A549 (cell line): ENCODE results near the gene THTPA. TPM values are rescaled to one million over a fixed set of nuclear protein-coding genes. Genes with fewer than 3 reads are reported as not detected.
A peak's percentile ranks its signal among the peaks of the same experiment; 100 is the strongest.

Experiments
- ATAC-seq, 2 experiments: fragments of 200-7000 bp in 1 of 2; fragments of >200 bp in 1 of 2; cut with Nextera tagmentation in 1 of 2; cut with Tn5 transposase in 1 of 2; 3 replicates each; pipeline versions ENCODE4 v1.8.0 to v1.9.1; 2018 to 2020; ENCODE audit warnings: mild to moderate bottlenecking in 1 of 2, moderate library complexity in 1 of 2
- CTCF ChIA-PET: fragments of 300-600 bp; sonication (Branson Sonifier 250); formaldehyde crosslinking; extraction: SDS; loops from one replicate; lab custom pipeline; 2021; ENCODE audit warnings: antibody characterized with exemption, inconsistent platforms; lab: Yijun Ruan, JAX
- POLR2A ChIA-PET: fragments of 350-600 bp; formaldehyde crosslinking; extraction: SDS; loops from one replicate; lab custom pipeline; 2021; ENCODE audit warnings: antibody characterized with exemption, inconsistent platforms; lab: Yijun Ruan, JAX
- DNase-seq, 2 experiments: peaks; one replicate each; pipeline versions ENCODE4 v3.0.0 to v3.0.0-alpha.2; 2011 to 2016; ENCODE audit warnings: low read depth in 1 of 2, low spot score in 1 of 2
- FAIRE-seq: peaks from 2 replicates; lab custom pipeline; 2011; peaks lifted over from hg19 to GRCh38; lab: Jason Lieb, UNC
- H3K27ac ChIP-seq, 2 experiments: fragments of >200 bp; sonication (Bioruptor Twin); formaldehyde crosslinking; 3 replicates each; pipeline ENCODE4 v1.5.1; 2016 to 2017
- H3K4me1 ChIP-seq: fragments of >200 bp; sonication (Bioruptor Twin); formaldehyde crosslinking; 3 replicates; pipeline ENCODE4 v1.6.1; 2016
- H3K4me2 ChIP-seq: fragments of >200 bp; sonication (Bioruptor Twin); formaldehyde crosslinking; 3 replicates; pipeline ENCODE4 v1.6.1; 2016
- H3K4me3 ChIP-seq: fragments of >200 bp; sonication (Bioruptor Twin); formaldehyde crosslinking; 3 replicates; pipeline ENCODE4 v1.5.1; 2016
- H3K9me3 ChIP-seq: fragments of >200 bp; sonication (Bioruptor Twin); formaldehyde crosslinking; 3 replicates; pipeline ENCODE4 v1.6.1; 2016
- BHLHE40 ChIP-seq: IDR thresholded peaks from 2 replicates; pipeline ENCODE4 v1.6.1; 2012; ENCODE audit warnings: low read depth, low read length, inconsistent platforms
- CBX8 ChIP-seq: fragments of 200-600 bp; sonication (generic); IDR thresholded peaks from 2 replicates; pipeline ENCODE4 v1.6.1; 2016
- CHD2 ChIP-seq: fragments of 150-350 bp; IDR thresholded peaks from 2 replicates; pipeline ENCODE4 v1.6.1; 2014; ENCODE audit warnings: low read length; ENCODE audit not compliant: partially characterized antibody
- EHF ChIP-seq: fragments of 250-450 bp; sonication (Bioruptor Pico); IDR thresholded peaks from 2 replicates; pipeline ENCODE4 v1.5.0; 2020; ENCODE audit warnings: mild to moderate bottlenecking
- EHMT2 ChIP-seq: fragments of 200-600 bp; sonication (generic); IDR thresholded peaks from 2 replicates; pipeline ENCODE4 v1.6.1; 2016; ENCODE audit warnings: antibody characterized with exemption, low read depth, mild to moderate bottlenecking, moderate library complexity
- ESRRA ChIP-seq: fragments of 150-350 bp; IDR thresholded peaks from 2 replicates; pipeline ENCODE4 v1.6.1; 2014; ENCODE audit warnings: mild to moderate bottlenecking, low read length, borderline replicate concordance
- FOXS1 ChIP-seq: fragments of 250-450 bp; sonication (Bioruptor Pico); IDR thresholded peaks from 2 replicates; pipeline ENCODE4 v1.5.0; 2020; ENCODE audit warnings: mild to moderate bottlenecking, moderate library complexity
- GATA3 ChIP-seq: IDR thresholded peaks from 2 replicates; pipeline ENCODE4 v1.6.1; 2012; ENCODE audit warnings: borderline replicate concordance
- HEYL ChIP-seq: fragments of 250-450 bp; sonication (Bioruptor Pico); IDR thresholded peaks from 2 replicates; pipeline ENCODE4 v1.8.0; 2021; ENCODE audit warnings: mild to moderate bottlenecking, moderate library complexity
- HOXB13 ChIP-seq: fragments of 250-450 bp; sonication (Bioruptor Pico); IDR thresholded peaks from 2 replicates; pipeline ENCODE4 v1.5.0; 2020; ENCODE audit warnings: low read depth, mild to moderate bottlenecking, moderate library complexity
- HOXB5 ChIP-seq: fragments of 250-450 bp; sonication (Bioruptor Pico); IDR thresholded peaks from 2 replicates; pipeline ENCODE4 v1.5.0; 2020; ENCODE audit warnings: mild to moderate bottlenecking, moderate library complexity
- KDM1A ChIP-seq: fragments of 200-600 bp; sonication (generic); IDR thresholded peaks from 2 replicates; pipeline ENCODE4 v1.6.1; 2016; ENCODE audit warnings: low read depth, mild to moderate bottlenecking
- MAFK ChIP-seq: fragments of 450-650 bp; IDR thresholded peaks from 2 replicates; pipeline ENCODE4 v1.6.1; 2014; ENCODE audit not compliant: partially characterized antibody
- MAZ ChIP-seq: fragments of 150-350 bp; IDR thresholded peaks from 2 replicates; pipeline ENCODE4 v1.6.1; 2014; ENCODE audit warnings: antibody characterized with exemption, low read depth, low read length, borderline replicate concordance
- PHF8 ChIP-seq: fragments of 200-600 bp; sonication (generic); IDR thresholded peaks from 2 replicates; pipeline ENCODE4 v1.6.1; 2016; ENCODE audit warnings: low read depth, mild to moderate bottlenecking, antibody characterized with exemption, moderate library complexity, borderline replicate concordance
- POLR2AphosphoS2 ChIP-seq: conservative IDR thresholded peaks from 2 replicates; pipeline ENCODE4 v1.6.1; 2012; ENCODE audit warnings: low read length, improper control_type of control experiment, inconsistent platforms
- RAD21 ChIP-seq, 2 experiments: fragments of >200 bp in 1 of 2; sonication (Bioruptor Twin) in 1 of 2; formaldehyde crosslinking in 1 of 2; IDR thresholded peaks in 1 of 2; conservative IDR thresholded peaks in 1 of 2; 2 replicates in 1 of 2; 3 replicates in 1 of 2; pipeline ENCODE4 v1.6.1; 2012 to 2018; ENCODE audit warnings: inconsistent platforms in 1 of 2
- RARB ChIP-seq: fragments of 250-450 bp; sonication (Bioruptor Pico); IDR thresholded peaks from 2 replicates; pipeline ENCODE4 v1.8.0; 2021; ENCODE audit warnings: mild to moderate bottlenecking, moderate library complexity
- TP53 ChIP-seq: fragments of 250-450 bp; sonication (Bioruptor Pico); IDR thresholded peaks from 2 replicates; pipeline ENCODE4 v1.5.0; 2021; ENCODE audit warnings: mild to moderate bottlenecking, moderate library complexity
- WGBS: methylation state at CpG from one replicate; pipeline ENCODE4 v1.1.6; 2017; ENCODE audit errors: missing lambda C conversion rate; 5-methylcytosine and 5-hydroxymethylcytosine counted together
- polyA plus RNA-seq, 4 experiments: library from polyadenylated mRNA; depleted of rRNA in 3 of 4; stranded (reverse); fragments of >200 nt; fragmentation: RNase III in 1 of 4; extraction: RNeasy Plus Mini Kit Qiagen cat#74134 plus additional on column Dnase treatment in 1 of 4; gene quantifications; 2 replicates in 3 of 4; 3 replicates in 1 of 4; pipeline ENCODE4 v1.2.3, GENCODE V29; 2011 to 2017
- TF ChIP-seq, protein P1 (sequence below): fragments of 250-450 bp; sonication (Bioruptor Pico); IDR thresholded peaks from 2 replicates; pipeline ENCODE4 v1.5.0; 2020; ENCODE audit warnings: low read depth, mild to moderate bottlenecking, moderate library complexity
- TF ChIP-seq, protein P2 (sequence below): fragments of >200 bp; sonication (Bioruptor Twin); formaldehyde crosslinking; IDR thresholded peaks from 3 replicates; pipeline ENCODE4 v1.6.1; 2016
- TF ChIP-seq, protein P3 (sequence below): fragments of 250-450 bp; sonication (Bioruptor Pico); IDR thresholded peaks from 2 replicates; pipeline ENCODE4 v1.5.0; 2021; ENCODE audit warnings: mild to moderate bottlenecking, moderate library complexity, borderline replicate concordance
- TF ChIP-seq, protein P4 (sequence below): IDR thresholded peaks from 2 replicates; pipeline ENCODE4 v1.6.1; 2012
- TF ChIP-seq, protein P5 (sequence below): fragments of 150-350 bp; IDR thresholded peaks from 2 replicates; pipeline ENCODE4 v1.6.1; 2014; ENCODE audit warnings: low read depth, mild to moderate bottlenecking, low read length

THTPA gene
- polyA plus RNA-seq, 2 of the 4 experiments (the other 2 are of a cell fraction): 8.1 to 23.9 TPM

DNA sequence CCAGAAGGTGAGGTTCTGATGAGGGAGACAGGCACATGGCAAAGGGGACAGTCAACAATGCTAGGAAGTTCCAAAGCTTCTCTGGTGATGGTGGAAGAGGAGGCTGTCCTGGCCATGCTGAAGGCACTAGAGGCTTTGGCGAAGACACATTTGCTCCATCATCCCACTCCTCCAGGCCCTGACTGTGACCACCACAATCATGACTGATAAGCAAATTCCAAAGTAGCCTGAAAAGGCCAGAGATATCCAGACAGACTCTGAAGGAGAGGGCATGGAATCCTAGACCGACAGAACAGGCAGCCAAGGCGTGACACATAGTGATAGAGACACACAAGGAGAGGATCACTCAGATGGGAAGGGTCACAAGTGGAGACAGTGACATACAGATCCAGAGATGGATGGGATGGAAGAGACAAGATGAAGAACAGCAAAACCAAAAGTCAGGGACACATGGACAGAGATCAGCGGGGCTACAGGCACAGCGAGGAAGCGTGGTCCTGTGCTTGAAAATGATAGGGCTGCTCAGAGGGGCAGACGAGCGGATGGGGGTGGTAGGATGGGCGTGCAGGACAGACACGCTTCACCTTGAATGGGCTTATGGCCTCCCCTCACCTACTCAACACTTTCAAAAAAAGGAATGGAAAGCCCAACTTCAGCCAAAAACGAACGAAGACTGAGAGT is 5.8 kb upstream of the THTPA start:
- CTCF ChIA-PET: interaction anchor here (2.8 to 2.9 kb wide), 3 partner anchors 10 to 72 kb away, joined by 10 to 31 read pairs (median 18); no protein-coding TSS in a partner anchor
- no peak for ATAC-seq

DNA sequence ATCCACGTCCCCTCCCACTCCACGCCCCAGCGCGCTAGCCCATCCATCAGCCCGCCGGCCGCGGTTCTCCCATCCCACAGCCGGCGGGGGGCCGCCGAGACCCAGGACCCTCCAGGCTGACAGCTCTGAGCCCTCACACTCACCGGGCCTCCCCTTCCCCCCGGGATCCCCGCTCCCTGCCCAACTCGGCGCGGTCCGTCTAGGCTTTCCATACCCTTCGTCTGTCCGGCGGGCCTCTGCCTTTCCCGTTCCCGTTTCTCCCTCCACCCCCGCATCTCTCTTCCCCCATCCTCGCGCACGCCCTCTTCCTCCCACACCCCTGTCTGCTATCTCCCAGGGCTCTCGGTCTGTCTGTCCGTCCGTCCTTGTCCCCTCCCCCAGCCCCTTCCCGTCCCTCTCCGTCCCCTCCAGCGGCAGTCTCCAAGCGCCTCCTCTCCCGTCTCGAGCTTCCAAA is 5.2 kb upstream of the THTPA start:
- peaks cover 9% of the 10 kb centered on the region; the same call in 2 of the 3 replicates for H3K4me1 ChIP-seq
- ChIA-PET CTCF (interaction anchor here (0.9 to 2.0 kb wide), 4 partner anchors 9 to 16 kb away, joined by 4 to 10 read pairs (median 5); no protein-coding TSS in a partner anchor), POLR2A (no interaction called here)
- 0 out of 2 replicates have a peak, but pooled peaks have one; percentile 4 for TF ChIP-seq PHF8
- no peak for TF ChIP-seq HEYL (CRISPR knock-in tag)
- H3K4me2 ChIP-seq: peak overlapping the region; percentile 80
- peak overlapping the region; percentile 73 for H3K4me3 ChIP-seq
- DNase-seq (peak in 1 of 2 experiments; percentile 27), FAIRE-seq (no peak), ATAC-seq (peak; percentile 25 to 26; a peak in 4 of 6 replicates)
- H3K9me3 ChIP-seq: no peaks in the 10 kb centered on the region
- WGBS: 14% methylated on average over 33 of the region's 37 CpGs
- H3K27ac ChIP-seq: peak overlapping the region; percentile 77 to 88

More for the DNA sequence above, 5.8 kb upstream of the THTPA start:
- FAIRE-seq (no peak), DNase-seq (no peak)
- Histone ChIP-seq H3K4me3 (peak overlapping the region; percentile 73), H3K9me3 (no peaks in the 10 kb centered on the region), H3K4me1 (peaks cover 8% of the 10 kb centered on the region; the same call in 2 of the 3 replicates), H3K27ac (peak overlapping the region; percentile 77 to 88; a peak in 5 of 6 replicates), H3K4me2 (peak overlapping the region; percentile 80)
- WGBS: 85% methylated on average over 12 of the region's 12 CpGs
- POLR2A ChIA-PET: no interaction called here
- TF ChIP-seq, protein P1, sequence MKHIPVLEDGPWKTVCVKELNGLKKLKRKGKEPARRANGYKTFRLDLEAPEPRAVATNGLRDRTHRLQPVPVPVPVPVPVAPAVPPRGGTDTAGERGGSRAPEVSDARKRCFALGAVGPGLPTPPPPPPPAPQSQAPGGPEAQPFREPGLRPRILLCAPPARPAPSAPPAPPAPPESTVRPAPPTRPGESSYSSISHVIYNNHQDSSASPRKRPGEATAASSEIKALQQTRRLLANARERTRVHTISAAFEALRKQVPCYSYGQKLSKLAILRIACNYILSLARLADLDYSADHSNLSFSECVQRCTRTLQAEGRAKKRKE (CRISPR knock-in tag): no peak
- TF ChIP-seq TP53 (no peak), CHD2 (no peak), MAFK (no peak), EHF (no peak), HOXB5 (CRISPR knock-in tag) (no peak)

DNA sequence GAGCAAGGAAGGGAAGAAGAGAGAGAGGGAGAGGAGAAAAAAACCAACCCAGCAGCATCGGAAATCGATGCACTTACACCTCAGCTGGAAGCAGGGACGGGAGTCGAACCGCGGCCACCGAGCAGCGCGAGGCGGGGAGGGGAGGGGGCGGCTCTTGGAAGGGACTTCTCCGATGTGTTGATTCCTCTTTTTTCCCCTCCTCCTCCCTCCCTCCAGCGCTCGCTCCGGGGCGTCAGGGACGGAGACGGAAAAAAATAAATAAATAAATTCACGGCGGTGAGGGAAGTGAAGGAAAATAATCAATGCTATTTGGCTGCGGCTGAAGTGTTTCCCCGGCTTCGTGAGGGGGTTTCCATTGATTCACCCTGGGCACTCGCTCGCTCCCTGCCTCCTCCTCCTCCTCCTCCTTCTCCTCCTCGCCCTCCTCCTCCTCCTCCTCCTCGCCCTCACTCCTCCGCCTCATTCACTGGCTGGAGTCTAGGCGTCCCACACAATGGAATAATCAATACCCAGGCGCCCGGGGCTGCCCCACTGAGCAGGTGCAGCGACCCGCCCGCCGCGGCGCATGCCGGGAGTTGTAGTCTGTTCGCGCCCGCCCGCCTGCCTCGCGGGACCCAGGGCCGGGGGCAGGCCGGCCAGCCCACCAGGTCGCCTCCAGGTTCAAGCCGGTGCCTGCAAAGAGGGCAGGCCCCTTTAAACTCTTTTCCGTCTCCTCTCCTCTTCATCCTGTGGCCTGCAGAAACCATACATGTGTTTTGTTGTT is 4.6 kb upstream of the THTPA start, which contains the start of gene ZFHX2:
TSS of gene ZFHX2 (minus strand) at position 500 of the 763 bp plus-strand sequence. CDS start 16,440 bp downstream, outside the sequence.
- Histone ChIP-seq H3K27ac (peak within 1 kb of the TSS; percentile 77 to 88), H3K9me3 (no peaks in the 10 kb centered on the region), H3K4me1 (peaks cover 9% of the 10 kb centered on the region; the same call in 2 of the 3 replicates), H3K4me3 (peak within 1 kb of the TSS; percentile 73), H3K4me2 (peak within 1 kb of the TSS; percentile 80)
- FAIRE-seq (no peak), ATAC-seq (peak; percentile 73 to 79), DNase-seq (peak; percentile 66 to 81)
- POLR2A ChIA-PET: interaction anchor here (0.6 to 0.7 kb wide), 2 partner anchors 242 to 341 kb away, joined by 3 to 4 read pairs; no protein-coding TSS in a partner anchor
- WGBS: under 1% methylated on average over 41 of the region's 49 CpGs
- CTCF ChIA-PET: interaction anchor here (0.9 to 2.0 kb wide), 4 partner anchors 8 to 15 kb away, joined by 4 to 10 read pairs (median 5); no protein-coding TSS in a partner anchor
- TF ChIP-seq MAZ (no peak), ESRRA (no peak), RAD21 (conservative IDR thresholded peaks at IDR 0.05 in 1 of 2, IDR thresholded peaks at IDR 0.05 in 1 of 2) (no peak), GATA3 (no peak), RARB (no peak), FOXS1 (CRISPR knock-in tag) (no peak), CBX8 (no peak), BHLHE40 (no peak), HOXB5 (CRISPR knock-in tag) (no peak), EHF (no peak), EHMT2 (no peak), POLR2AphosphoS2 (no peak), KDM1A (no peak), HOXB13 (no peak), MAFK (no peak)
- TF ChIP-seq, protein P2, sequence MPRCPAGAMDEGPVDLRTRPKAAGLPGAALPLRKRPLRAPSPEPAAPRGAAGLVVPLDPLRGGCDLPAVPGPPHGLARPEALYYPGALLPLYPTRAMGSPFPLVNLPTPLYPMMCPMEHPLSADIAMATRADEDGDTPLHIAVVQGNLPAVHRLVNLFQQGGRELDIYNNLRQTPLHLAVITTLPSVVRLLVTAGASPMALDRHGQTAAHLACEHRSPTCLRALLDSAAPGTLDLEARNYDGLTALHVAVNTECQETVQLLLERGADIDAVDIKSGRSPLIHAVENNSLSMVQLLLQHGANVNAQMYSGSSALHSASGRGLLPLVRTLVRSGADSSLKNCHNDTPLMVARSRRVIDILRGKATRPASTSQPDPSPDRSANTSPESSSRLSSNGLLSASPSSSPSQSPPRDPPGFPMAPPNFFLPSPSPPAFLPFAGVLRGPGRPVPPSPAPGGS: no peak
- TF ChIP-seq, protein P3, sequence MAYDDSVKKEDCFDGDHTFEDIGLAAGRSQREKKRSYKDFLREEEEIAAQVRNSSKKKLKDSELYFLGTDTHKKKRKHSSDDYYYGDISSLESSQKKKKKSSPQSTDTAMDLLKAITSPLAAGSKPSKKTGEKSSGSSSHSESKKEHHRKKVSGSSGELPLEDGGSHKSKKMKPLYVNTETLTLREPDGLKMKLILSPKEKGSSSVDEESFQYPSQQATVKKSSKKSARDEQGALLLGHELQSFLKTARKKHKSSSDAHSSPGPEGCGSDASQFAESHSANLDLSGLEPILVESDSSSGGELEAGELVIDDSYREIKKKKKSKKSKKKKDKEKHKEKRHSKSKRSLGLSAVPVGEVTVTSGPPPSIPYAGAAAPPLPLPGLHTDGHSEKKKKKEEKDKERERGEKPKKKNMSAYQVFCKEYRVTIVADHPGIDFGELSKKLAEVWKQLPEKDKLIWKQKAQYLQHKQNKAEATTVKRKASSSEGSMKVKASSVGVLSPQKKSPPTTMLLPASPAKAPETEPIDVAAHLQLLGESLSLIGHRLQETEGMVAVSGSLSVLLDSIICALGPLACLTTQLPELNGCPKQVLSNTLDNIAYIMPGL: no peak
- TF ChIP-seq, protein P4, sequence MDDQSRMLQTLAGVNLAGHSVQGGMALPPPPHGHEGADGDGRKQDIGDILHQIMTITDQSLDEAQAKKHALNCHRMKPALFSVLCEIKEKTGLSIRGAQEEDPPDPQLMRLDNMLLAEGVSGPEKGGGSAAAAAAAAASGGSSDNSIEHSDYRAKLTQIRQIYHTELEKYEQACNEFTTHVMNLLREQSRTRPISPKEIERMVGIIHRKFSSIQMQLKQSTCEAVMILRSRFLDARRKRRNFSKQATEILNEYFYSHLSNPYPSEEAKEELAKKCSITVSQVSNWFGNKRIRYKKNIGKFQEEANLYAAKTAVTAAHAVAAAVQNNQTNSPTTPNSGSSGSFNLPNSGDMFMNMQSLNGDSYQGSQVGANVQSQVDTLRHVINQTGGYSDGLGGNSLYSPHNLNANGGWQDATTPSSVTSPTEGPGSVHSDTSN: no peak
- TF ChIP-seq, protein P5, sequence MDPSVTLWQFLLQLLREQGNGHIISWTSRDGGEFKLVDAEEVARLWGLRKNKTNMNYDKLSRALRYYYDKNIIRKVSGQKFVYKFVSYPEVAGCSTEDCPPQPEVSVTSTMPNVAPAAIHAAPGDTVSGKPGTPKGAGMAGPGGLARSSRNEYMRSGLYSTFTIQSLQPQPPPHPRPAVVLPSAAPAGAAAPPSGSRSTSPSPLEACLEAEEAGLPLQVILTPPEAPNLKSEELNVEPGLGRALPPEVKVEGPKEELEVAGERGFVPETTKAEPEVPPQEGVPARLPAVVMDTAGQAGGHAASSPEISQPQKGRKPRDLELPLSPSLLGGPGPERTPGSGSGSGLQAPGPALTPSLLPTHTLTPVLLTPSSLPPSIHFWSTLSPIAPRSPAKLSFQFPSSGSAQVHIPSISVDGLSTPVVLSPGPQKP: no peak
